ENCODE measurements around the gene ZCCHC3.

- TF ChIP-seq POLR2A (IDR thresholded peaks at IDR 0.05): no peak
- TF ChIP-seq, protein P1, sequence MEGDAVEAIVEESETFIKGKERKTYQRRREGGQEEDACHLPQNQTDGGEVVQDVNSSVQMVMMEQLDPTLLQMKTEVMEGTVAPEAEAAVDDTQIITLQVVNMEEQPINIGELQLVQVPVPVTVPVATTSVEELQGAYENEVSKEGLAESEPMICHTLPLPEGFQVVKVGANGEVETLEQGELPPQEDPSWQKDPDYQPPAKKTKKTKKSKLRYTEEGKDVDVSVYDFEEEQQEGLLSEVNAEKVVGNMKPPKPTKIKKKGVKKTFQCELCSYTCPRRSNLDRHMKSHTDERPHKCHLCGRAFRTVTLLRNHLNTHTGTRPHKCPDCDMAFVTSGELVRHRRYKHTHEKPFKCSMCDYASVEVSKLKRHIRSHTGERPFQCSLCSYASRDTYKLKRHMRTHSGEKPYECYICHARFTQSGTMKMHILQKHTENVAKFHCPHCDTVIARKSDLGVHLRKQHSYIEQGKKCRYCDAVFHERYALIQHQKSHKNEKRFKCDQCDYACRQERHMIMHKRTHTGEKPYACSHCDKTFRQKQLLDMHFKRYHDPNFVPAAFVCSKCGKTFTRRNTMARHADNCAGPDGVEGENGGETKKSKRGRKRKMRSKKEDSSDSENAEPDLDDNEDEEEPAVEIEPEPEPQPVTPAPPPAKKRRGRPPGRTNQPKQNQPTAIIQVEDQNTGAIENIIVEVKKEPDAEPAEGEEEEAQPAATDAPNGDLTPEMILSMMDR (IDR thresholded peaks at IDR 0.05): no peak
These were observed 30.9 kb downstream of the ZCCHC3 start for GRCh38 chr20:328027-328974.
